22Rv1 (cell line): ENCODE measurements around the gene DMRTB1.

Source experiments
- CTCF ChIP-seq: fragments of 450-650 bp; IDR thresholded peaks from 2 replicates; pipeline ENCODE4 v1.5.1; 2017; ENCODE audit warnings: mild to moderate bottlenecking
- ZFX ChIP-seq: fragments of 450-650 bp; IDR thresholded peaks from 2 replicates; pipeline ENCODE4 v1.6.1; 2017; ENCODE audit warnings: antibody characterized with exemption, borderline replicate concordance

GRCh38 chr1:53415432-53415831 is 43.8 kb upstream of the DMRTB1 start:
- TF ChIP-seq CTCF = no peak
- no peak for TF ChIP-seq ZFX
